A673 (cell line): Measurements from ENCODE around the gene PRICKLE1.

Experiments
- EZH2 ChIP-seq: fragments of 200-600 bp; sonication (generic); IDR thresholded peaks from 2 replicates; pipeline ENCODE4 v1.6.1; 2017; ENCODE audit warnings: borderline replicate concordance, low read depth, mild to moderate bottlenecking, mixed read lengths, antibody characterized with exemption, low read length; ENCODE audit not compliant: poor library complexity, severe bottlenecking
- TF ChIP-seq, protein P1 (sequence below): fragments of 300-800, 200-600 bp; sonication (generic); conservative IDR thresholded peaks from 2 replicates; pipeline ENCODE4 v1.5.1; 2017; ENCODE audit warnings: low read depth, mild to moderate bottlenecking, antibody characterized with exemption, low read length, moderate library complexity, mixed read lengths

DNA sequence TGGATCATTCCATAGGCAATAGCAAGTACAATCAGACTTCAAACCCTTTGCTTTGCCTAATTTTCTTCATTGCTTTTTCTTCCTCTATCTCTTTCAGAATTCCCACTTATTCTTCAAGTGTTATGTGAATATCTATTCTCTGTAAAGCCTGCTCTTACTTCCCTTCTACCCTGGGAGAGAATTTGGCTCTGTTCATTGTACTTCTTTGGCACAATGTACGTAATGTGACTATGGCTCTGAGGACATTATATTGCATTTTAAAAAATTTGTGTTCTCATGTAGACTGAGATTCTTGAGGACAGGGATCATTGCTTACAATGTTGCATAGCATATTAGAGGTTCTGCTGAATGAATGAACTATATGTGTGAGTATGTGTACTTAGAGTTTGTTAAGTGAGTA, 16.9 kb upstream of the PRICKLE1 start:
- TF ChIP-seq, protein P1, sequence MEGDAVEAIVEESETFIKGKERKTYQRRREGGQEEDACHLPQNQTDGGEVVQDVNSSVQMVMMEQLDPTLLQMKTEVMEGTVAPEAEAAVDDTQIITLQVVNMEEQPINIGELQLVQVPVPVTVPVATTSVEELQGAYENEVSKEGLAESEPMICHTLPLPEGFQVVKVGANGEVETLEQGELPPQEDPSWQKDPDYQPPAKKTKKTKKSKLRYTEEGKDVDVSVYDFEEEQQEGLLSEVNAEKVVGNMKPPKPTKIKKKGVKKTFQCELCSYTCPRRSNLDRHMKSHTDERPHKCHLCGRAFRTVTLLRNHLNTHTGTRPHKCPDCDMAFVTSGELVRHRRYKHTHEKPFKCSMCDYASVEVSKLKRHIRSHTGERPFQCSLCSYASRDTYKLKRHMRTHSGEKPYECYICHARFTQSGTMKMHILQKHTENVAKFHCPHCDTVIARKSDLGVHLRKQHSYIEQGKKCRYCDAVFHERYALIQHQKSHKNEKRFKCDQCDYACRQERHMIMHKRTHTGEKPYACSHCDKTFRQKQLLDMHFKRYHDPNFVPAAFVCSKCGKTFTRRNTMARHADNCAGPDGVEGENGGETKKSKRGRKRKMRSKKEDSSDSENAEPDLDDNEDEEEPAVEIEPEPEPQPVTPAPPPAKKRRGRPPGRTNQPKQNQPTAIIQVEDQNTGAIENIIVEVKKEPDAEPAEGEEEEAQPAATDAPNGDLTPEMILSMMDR = no peak
- TF ChIP-seq EZH2 = no peak
